ENCODE measurements around the gene CDC42BPB. TPM values are rescaled to one million over a fixed set of nuclear protein-coding genes. Genes with fewer than 3 reads are reported as not detected.

Gene CDC42BPB
- total RNA-seq, 1 donor from 2014 or later, result 116 TPM

DNA sequence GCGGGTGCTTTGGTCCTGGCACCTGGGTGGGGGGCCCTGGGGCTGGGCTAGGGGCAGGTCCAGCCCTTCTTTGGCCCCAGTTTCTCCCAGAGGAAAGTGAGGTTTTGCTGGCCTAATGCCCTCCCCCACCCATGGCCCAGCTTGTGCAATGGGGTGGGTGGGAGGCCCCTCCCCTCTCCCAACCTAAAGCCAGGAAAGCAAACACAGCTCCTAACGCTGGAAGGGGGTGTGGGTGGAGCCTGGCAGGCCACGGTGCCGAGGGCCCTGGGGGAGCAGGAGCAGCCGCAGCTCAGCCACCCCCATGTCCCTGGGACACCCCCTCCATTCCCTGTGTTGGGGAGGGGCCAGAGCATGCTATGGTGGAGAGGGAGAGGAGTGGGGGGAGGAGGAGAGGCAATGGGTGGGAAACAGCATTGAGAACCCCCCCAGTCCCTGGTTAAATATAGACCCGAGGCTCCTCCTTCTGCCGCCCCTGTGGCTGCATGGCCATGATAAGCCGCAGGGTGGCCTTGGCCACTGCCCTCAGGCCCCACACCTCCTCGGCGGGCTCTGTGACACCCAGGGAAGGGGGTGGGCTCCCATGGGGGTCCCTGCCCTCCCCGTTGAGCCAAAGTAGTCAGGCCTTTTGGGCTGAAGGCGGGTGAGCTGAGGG lies 41.9 kb upstream of the CDC42BPB start:
- Histone ChIP-seq H3K9me3 (ENCODE audit: insufficient read depth, low read depth, low read length) (no peaks in the 10 kb centered on the region), H3K9ac (ENCODE audit: low read length) (no peak overlapping the region), H3K27me3 (ENCODE audit: insufficient read depth, low read length) (peaks cover 47% of the 10 kb centered on the region), H3K4me2 (ENCODE audit: low read length) (no peak overlapping the region), H3K79me2 (ENCODE audit: insufficient read depth, low read length) (no peaks in the 10 kb centered on the region), H3K4me1 (ENCODE audit: insufficient read depth, low read length) (no peaks in the 10 kb centered on the region), H4K20me1 (ENCODE audit: insufficient read depth, low read length) (no peaks in the 10 kb centered on the region), H3K4me3 (ENCODE audit: insufficient read depth, low read depth, low read length) (no peak overlapping the region), H2AFZ (ENCODE audit: low read depth, low read length) (no peak overlapping the region), H3K36me3 (ENCODE audit: insufficient read depth, low read length) (no peaks in the 10 kb centered on the region), H3K27ac (ENCODE audit: low read depth, low read length) (no peak overlapping the region)
- peaks cover 2% of the 10 kb centered on the region for H3K4me1 Mint-ChIP-seq (ENCODE audit: low read depth, unreplicated experiment)
- no peak overlapping the region for H3K27ac Mint-ChIP-seq (ENCODE audit: unreplicated experiment)
- FAIRE-seq (no peak), DNase-seq (ENCODE audit: low read depth) (no peak)
- H3K36me3 Mint-ChIP-seq (ENCODE audit: low read depth, unreplicated experiment), result peaks cover 2% of the 10 kb centered on the region
- peaks cover 8% of the 10 kb centered on the region for H3K9me3 Mint-ChIP-seq (ENCODE audit: unreplicated experiment)
- no peak overlapping the region for H3K4me3 Mint-ChIP-seq (ENCODE audit: unreplicated experiment)
- TF ChIP-seq CTCF (IDR thresholded peaks at IDR 0.05; ENCODE audit: insufficient read depth, low read depth, low read length) (no peak), EZH2 (IDR thresholded peaks at IDR 0.05; ENCODE audit: insufficient read depth, low read length) (no peak)
- H3K27me3 Mint-ChIP-seq (ENCODE audit: low read depth, unreplicated experiment), result peaks cover 39% of the 10 kb centered on the region

DNA sequence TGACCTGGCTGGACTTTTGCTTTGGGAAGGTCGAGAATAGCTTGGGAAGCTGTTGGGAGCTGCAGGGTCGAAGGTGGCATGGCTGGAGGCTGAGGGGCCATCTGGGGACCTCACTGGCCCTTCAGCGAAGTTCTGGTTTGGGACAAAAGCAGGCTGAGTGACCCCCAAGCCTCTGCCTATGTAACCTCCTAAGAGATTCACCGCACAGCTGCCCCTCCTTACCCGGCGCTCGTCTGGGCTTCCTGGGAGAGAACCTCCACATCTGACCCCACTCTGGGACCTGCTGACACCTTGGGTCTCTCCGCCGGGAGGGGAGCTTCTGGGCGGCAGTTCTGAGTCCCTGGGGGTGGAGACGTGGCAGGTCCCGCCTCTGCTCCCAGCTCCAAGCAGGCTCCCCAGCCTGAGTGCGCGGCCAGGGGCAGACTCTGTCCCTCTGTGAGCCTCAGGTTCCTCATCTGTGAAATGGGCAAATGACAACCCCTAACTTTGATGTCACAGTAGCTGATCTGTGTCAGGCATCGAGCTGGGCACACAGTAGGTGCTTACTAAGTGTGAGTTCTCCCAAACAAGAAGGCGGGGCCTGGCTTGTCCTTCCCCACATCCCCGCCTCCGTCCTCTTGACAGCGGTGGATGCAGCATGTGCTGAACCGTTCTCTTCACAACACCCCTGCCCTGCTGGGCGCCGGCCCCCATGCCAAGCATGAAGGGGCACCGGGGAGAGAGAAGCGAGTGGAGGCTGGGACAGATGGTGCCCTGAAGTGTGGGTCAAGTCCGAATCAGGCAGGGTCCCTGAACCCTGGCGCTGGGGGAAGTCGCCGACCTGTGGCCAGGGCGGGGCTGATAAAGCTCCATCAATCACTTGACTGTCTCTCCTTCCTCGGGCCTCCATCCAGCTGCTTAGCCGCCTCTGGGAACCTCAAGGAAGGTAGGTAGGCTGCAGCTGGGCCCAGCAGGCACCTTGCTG lies 40.9 kb upstream of the CDC42BPB start:
- no peak overlapping the region for H3K27ac Mint-ChIP-seq (ENCODE audit: unreplicated experiment)
- no peak for FAIRE-seq
- no peaks in the 10 kb centered on the region for H3K9me3 ChIP-seq (ENCODE audit: insufficient read depth, low read depth, low read length)
- H3K27ac ChIP-seq (ENCODE audit: low read depth, low read length), result no peak overlapping the region
- H3K27me3 Mint-ChIP-seq (ENCODE audit: low read depth, unreplicated experiment), result peaks cover 35% of the 10 kb centered on the region
- no peak for DNase-seq (ENCODE audit: low read depth)
- H3K4me1 ChIP-seq (ENCODE audit: insufficient read depth, low read length), result no peaks in the 10 kb centered on the region
- no peak overlapping the region for H2AFZ ChIP-seq (ENCODE audit: low read depth, low read length)
- peaks cover 8% of the 10 kb centered on the region for H3K9me3 Mint-ChIP-seq (ENCODE audit: unreplicated experiment)
- no peak overlapping the region for H3K9ac ChIP-seq (ENCODE audit: low read length)
- H4K20me1 ChIP-seq (ENCODE audit: insufficient read depth, low read length), result no peaks in the 10 kb centered on the region
- H3K36me3 Mint-ChIP-seq (ENCODE audit: low read depth, unreplicated experiment), result no peaks in the 10 kb centered on the region
- no peaks in the 10 kb centered on the region for H3K36me3 ChIP-seq (ENCODE audit: insufficient read depth, low read length)
- peaks cover 2% of the 10 kb centered on the region for H3K4me1 Mint-ChIP-seq (ENCODE audit: low read depth, unreplicated experiment)
- no peaks in the 10 kb centered on the region for H3K79me2 ChIP-seq (ENCODE audit: insufficient read depth, low read length)
- peaks cover 41% of the 10 kb centered on the region for H3K27me3 ChIP-seq (ENCODE audit: insufficient read depth, low read length)
- TF ChIP-seq CTCF (IDR thresholded peaks at IDR 0.05; ENCODE audit: insufficient read depth, low read depth, low read length) (no peak), EZH2 (IDR thresholded peaks at IDR 0.05; ENCODE audit: insufficient read depth, low read length) (no peak)
- H3K4me2 ChIP-seq (ENCODE audit: low read length), result no peak overlapping the region
- no peak overlapping the region for H3K4me3 ChIP-seq (ENCODE audit: insufficient read depth, low read depth, low read length)
- no peak overlapping the region for H3K4me3 Mint-ChIP-seq (ENCODE audit: unreplicated experiment)
